GM12865 (cell line): ENCODE data around the gene SAMD14.

Experiments used
- DNase-seq: peaks from one replicate; pipeline ENCODE4 v3.0.0; 2010; ENCODE audit warnings: low read depth
- H3K4me3 ChIP-seq: 2 replicates; pipeline ENCODE4 v1.5.1; 2011; ENCODE audit warnings: mild to moderate bottlenecking, low read depth, low read length, control low read depth
- CTCF ChIP-seq: IDR thresholded peaks from 2 replicates; pipeline ENCODE4 v1.5.1; 2011; ENCODE audit warnings: low read length, control low read depth, low read depth, inconsistent platforms; ENCODE audit not compliant: insufficient read depth; ENCODE audit errors: missing control alignments

Gene SAMD14

DNA sequence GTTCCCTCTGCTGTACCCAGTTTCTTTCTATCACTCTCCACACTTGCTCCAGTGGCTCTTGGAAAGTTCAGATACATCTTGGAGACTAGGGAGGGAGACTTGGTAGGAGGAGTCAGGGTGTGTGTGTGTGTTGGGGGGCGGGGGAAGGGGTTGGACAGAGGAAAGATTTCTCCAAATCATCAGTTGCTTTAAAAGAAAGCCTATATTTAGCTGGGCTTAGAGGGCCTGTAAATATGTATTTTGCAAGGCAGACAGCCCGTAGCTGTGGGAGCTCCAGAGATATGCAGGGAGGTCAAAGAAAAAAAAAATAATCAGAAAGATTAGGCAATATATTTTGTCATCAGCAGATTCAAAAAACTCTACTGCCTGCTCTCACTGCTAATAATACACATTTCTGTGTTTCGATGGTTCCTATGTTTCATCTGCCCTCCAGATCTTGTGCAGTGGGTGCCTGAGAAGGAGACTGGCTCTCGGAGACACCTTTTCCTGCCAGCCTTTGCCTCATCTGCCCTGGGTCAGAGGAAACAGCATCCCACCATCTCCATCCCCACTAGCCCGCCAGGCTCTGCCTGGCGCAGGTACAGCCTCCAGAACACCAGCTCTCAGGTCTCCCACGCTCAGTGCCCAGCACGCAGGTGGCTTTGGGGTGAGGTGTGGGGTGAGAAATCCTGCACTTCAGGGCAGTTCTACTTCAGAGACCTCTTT, 25.3 kb upstream of the SAMD14 start:
- DNase-seq, result no peak
- peak overlapping the region; percentile 25 for H3K4me3 ChIP-seq

GRCh38 chr17:50154604-50155003, 24.6 kb upstream of the SAMD14 start:
- TF ChIP-seq CTCF, result no peak
- H3K4me3 ChIP-seq, result peak overlapping the region; percentile 25

More for the DNA sequence above, 25.3 kb upstream of the SAMD14 start:
- TF ChIP-seq CTCF, result no peak

DNA sequence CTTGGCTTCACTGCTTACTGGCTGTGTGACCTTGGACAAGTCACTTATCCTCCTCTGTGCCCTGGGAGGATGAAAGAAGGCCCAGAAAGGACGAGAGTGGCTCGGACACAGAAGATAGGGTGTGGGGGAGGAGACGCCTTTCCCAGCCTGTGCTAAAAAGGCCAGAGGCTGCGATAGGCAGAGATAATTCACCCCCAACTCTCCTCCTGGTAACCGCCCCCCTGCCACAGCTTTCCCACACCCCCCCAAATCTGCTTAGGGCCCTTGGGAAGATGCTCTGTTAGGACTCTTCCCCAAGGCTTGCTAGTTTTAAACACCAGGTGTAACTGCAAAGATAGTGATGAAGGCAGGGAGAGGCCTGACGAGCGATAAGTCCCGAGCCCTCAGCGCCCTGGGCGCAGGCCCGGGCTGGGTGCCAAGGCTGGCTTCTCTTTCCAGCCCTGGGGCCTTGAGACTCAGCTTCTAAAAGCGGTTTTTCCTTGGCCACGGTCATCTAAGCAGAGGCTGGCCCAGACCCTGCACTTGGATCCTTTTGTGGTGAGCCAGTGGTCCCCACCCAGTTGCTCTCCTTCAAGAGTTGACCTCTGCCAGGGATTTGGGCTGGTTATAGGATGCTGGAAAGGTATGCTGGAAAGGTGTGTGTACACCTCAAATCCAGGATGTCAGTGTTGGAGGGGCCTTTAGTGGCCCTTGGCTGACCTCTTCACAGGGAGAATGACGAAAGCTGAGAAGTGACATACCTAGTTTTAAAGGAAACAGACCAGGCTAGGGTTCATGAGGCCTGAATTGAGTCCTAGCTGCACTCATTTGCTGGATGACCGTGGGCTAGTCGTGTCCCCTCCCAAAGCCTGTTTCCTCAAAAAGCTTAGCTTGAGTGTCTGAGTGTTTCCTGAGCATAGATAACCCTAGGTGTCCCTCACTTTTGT, 24.0 kb upstream of the SAMD14 start:
- TF ChIP-seq CTCF, result no peak

More at GRCh38 chr17:50154604-50155003, 24.6 kb upstream of the SAMD14 start:
- peak; percentile 74 for DNase-seq

DNA sequence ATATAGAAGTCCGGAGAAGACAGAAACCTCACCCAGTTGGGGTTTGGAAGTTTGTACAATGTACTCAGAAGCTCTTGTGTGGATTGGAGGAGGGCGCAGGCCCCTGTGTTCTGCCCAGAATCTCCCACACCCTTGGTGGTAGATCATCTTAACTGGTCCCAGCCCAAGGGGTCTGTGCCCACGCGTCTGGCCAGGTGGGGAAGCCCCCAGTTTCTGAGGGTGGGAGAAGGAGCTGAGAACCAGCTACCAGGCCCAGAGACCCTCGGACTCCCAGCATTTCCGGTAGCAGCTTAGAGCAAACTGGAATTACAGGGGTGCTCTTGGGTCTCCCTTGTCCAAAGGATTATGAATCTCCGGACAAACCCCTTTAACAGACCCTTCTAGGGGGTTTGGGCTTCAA, 22.8 kb upstream of the SAMD14 start:
- no peak for TF ChIP-seq CTCF
- no peak overlapping the region for H3K4me3 ChIP-seq
- DNase-seq, result no peak

More for the DNA sequence above, 24.0 kb upstream of the SAMD14 start:
- H3K4me3 ChIP-seq, result no peak overlapping the region
- no peak for DNase-seq

GRCh38 chr17:50151937-50152547, 22.1 kb upstream of the SAMD14 start:
- TF ChIP-seq CTCF, result no peak
- peak overlapping the region; percentile 91 for H3K4me3 ChIP-seq
- peak; percentile 87 for DNase-seq

GRCh38 chr17:50151041-50151936, 21.3 kb upstream of the SAMD14 start:
- TF ChIP-seq CTCF, result peak; percentile 84
- DNase-seq, result peak; percentile 94
- peak overlapping the region; percentile 91 for H3K4me3 ChIP-seq
